ENCODE results near the gene LRRIQ4.

LRRIQ4 gene

DNA sequence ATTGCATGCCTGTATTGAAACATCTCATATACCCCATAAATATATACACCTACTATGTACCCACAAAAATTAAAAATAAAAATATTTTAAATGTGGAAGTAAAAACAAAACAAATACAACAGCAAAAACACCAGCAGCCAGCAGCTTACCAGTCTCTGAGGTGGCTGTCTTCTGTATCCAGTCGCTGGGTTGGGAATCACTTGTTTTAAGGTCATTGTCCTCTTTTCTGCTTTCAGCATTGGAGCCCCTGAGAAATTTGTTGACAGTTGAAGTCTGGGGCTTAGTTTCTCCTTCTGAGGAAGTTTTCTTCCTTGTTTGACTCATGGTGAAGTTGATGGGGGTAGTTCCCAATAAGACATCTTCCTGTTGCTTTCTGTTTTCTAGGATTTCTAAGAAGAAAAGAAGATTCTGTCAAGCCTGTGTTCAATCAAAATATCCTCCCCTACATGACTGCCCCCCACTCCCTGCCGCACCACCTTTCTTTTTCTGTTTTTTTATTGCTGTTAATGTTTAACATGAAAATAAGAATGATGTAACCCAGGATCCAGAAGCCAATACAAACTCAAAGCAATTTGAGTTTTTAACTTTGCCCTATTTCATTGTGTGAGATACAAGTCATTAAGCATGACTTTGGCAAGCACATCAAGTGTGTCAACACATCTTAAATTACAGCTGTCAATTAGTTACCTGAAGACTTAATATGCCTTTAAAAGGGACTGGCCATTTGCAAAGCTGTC is 57.0 kb downstream of the LRRIQ4 start, which contains the start of gene LRRC31:
TSS of gene LRRC31 (minus strand) at position 452 of the 737 bp plus-strand sequence. CDS start at position 324, 128 bp downstream.
- TF ChIP-seq, protein P1, sequence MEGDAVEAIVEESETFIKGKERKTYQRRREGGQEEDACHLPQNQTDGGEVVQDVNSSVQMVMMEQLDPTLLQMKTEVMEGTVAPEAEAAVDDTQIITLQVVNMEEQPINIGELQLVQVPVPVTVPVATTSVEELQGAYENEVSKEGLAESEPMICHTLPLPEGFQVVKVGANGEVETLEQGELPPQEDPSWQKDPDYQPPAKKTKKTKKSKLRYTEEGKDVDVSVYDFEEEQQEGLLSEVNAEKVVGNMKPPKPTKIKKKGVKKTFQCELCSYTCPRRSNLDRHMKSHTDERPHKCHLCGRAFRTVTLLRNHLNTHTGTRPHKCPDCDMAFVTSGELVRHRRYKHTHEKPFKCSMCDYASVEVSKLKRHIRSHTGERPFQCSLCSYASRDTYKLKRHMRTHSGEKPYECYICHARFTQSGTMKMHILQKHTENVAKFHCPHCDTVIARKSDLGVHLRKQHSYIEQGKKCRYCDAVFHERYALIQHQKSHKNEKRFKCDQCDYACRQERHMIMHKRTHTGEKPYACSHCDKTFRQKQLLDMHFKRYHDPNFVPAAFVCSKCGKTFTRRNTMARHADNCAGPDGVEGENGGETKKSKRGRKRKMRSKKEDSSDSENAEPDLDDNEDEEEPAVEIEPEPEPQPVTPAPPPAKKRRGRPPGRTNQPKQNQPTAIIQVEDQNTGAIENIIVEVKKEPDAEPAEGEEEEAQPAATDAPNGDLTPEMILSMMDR (IDR thresholded peaks at IDR 0.05; ENCODE audit: low read depth, low read length) = no peak
- no peak within 1 kb of the TSS for H3K4me3 ChIP-seq (ENCODE audit: low read depth, low read length)

DNA sequence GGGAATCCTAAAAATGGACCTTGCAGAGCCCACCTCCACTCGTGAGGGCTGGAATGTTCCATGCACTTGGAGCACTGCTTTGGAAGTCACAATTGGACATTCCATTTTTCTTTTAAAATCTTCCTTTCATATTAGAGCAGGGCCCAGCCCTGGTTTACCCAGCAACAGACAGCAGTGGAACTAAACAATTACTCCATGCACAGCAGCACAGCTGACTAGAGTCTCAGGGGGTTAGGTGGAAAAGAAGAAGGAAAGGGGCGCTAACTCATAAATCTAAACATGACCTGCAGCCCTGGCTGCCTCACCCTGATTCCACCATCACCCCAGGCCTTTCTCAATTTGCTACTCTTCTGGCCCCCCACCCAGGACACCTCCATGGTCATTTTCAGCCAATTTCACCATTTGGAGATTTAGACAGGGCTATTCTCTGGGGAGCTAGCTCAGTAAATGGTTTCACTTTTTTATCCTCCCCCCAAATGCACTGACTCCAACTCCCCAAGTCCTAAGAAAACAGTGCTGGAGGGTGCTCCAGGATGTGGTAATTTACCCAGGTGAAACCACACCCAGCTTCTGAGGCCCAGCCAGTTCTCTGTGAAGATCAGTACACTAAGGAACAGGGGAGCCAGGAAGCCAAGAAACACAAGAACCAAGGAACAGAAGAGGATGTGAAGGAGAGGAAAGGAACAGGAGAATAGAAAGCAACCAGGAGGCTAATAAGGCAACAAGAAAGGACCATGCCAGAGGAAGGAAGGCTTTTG is 58.6 kb downstream of the LRRIQ4 start:
- TF ChIP-seq, protein P1 (IDR thresholded peaks at IDR 0.05; ENCODE audit: low read depth, low read length) = no peak
- H3K4me3 ChIP-seq (ENCODE audit: low read depth, low read length) = no peak overlapping the region

DNA sequence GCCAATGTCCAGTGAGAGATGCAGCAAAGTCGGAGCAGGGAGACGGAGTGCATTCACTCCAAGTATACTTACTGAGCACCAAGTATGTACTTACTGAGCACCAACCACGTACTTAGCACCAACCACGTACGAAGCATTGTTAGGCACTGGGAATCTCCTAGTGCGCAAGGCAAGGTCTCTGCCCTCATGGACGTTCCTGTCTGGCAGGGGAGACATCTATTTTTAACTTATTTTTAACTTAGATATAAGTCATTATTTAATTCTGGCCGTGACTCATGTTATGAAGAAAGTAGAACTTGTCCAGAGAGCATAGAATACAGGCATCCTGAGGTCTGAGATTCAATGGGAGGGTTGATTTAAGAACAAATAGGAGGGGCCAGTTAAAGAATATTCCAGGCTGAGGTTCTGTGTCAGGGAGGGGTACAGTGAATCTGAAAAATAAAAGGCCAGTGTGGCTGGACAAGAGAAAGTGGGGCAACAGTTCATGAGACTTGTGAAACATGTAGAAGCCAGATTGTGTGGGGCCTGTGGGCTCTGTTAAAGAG is 66.4 kb downstream of the LRRIQ4 start:
- TF ChIP-seq, protein P1 (IDR thresholded peaks at IDR 0.05; ENCODE audit: low read depth, low read length) = no peak
- H3K4me3 ChIP-seq (ENCODE audit: low read depth, low read length) = no peak overlapping the region

DNA sequence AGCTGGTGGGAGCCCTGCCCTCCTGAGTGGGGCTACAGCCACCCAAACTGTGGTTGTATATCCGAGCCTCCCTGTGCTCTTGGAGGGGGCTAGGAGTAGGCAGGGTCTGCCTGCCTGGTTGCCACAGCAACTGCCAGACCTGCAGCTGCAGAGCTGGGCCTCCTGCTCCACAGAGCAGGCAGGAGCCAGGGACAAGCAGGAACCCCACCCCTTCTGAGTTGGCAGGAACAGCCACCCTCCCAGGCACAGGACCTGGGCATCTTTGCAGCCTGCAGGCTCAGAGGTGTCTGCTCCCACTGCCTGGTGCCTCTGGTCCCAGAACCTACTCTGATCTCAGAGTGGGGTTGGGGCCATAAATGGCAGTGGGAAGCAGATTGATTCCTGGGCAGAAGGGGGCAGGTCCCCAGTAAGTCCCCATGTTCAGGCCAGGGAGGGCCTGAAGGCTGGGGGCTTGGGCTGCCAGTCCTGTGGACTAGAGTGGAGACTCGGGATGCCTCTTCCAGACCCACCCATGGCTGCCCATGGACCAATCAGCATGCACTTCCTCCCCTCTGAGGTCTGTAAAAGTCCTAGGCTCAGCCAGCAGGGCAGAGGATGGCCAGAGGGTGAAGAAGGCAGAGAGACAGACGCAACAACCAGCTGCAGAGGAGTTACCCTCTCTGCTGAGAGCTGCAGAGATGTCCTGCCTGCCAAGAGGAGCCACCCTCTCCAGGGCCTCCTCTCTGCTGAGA is 67.3 kb downstream of the LRRIQ4 start:
- H3K4me3 ChIP-seq (ENCODE audit: low read depth, low read length) = no peak overlapping the region
- TF ChIP-seq, protein P1 (IDR thresholded peaks at IDR 0.05; ENCODE audit: low read depth, low read length) = no peak

DNA sequence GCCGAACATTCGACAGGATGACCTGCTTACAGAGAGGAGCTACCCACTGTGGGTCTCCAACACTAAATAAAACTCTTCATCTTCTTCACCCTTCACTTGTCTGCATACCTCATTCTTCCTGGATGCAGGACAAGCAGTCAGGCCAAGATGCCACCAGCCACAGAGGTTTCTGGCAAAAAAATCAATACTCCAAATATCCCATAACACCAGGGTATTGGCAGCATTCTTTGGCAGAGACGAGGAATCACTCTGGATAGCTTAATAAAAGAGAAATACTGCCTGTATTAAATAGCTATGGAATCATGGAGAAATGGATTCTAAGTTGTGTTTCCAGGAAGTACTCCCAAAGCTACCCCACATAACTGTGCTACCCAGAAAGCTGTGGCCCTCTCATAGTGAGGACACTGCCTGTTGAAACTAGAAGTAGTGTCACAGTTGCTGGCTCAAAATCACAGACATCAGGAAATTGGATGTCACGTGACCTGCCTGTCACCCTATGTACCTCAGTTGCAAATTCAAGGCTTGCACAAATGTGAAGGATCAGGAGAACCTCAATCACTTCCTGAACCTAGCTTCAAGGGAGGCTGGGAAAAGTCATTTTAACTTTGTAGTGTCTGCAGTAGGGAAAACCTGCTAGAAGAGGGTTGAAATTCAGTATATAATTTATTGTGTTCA is 68.0 kb downstream of the LRRIQ4 start:
- no peak overlapping the region for H3K4me3 ChIP-seq (ENCODE audit: low read depth, low read length)
- TF ChIP-seq, protein P1 (IDR thresholded peaks at IDR 0.05; ENCODE audit: low read depth, low read length) = no peak

DNA sequence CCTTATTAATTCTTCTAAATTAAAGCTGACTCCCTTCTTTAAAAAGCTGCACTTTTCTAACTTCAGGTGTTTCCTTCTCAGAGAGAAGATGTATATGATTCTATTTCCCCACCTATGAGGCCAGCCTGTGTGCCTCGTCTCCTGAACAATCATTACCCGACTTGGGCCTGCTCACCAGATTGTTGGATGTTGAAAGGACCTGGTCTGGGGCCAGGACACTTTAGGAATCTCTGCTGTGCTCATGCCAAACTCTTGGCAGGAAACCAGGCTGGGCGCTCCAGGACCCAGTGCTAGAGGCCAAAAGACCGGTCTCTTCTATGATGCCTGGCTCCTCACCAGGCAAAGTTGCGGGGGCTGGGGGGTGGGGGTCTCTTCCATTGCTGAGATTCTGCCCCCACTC is 74.0 kb downstream of the LRRIQ4 start:
- no peak overlapping the region for H3K4me3 ChIP-seq (ENCODE audit: low read depth, low read length)
- TF ChIP-seq, protein P1 (IDR thresholded peaks at IDR 0.05; ENCODE audit: low read depth, low read length) = no peak

Measured in WI38 (cell line).